GM19438 (cell line): ENCODE measurements around the gene EPB41L2.

Experiments used
- ATAC-seq: cut with Tn5 transposase; IDR thresholded peaks from one replicate; pipeline ENCODE4 v1.9.1; 2021; ENCODE audit warnings: low read depth; ENCODE audit not compliant: unreplicated experiment

Gene EPB41L2

DNA sequence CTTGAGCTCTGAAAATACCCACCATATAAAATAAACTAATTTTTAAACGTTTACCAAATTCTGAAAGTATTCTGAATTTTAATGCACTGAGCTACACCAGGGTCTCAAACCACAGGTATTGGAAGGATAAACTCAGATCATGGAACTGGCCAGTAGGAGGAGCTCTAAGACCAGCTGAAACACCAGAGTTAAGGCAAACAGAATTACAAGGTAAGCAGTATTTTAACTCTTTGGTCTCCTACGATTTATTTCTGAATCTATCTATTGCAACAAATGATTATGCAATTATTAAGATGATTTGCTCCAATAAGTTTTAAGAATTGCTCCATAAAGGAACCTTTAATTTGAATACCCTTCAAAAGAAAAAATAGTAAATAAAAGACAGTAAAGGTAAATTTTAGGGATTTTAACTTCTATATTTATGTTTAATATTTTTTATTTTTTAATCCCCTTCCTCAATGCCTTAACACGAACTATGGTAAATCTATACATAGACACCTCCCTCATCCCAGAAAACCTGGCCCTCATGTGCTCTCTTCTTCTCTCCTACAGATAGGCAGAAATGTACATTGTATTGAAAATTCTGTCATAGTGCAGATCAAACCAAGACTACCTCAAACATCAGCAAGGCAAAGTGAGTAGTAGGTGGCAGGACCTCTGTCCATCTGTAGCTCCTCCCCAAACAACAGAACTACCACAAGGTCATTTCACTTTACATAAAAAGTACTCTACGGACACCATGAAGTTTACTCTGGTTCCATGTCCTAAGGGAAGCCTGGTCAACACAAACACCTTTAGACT lies 177.5 kb downstream of the EPB41L2 start:
- ATAC-seq = peak; percentile 91

DNA sequence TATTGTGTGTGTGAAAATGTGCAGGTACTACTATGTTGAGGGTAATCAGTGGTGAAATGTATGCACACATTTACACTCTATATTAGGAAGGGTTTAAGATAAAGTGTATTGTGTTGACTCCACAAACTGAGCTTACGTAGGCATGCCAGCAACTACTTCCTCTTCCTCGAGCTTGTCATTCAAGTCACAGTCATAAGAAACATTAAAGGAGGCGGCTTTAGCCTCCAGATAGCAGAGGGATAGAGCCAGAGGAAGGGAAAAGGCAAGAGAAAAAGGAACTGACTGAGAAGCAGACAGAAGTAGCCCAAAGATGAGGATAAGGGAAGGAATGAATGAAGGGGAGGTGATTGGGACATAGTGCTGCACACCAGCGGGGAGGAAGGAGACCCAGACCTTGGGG lies 180.7 kb downstream of the EPB41L2 start:
- no peak for ATAC-seq

DNA sequence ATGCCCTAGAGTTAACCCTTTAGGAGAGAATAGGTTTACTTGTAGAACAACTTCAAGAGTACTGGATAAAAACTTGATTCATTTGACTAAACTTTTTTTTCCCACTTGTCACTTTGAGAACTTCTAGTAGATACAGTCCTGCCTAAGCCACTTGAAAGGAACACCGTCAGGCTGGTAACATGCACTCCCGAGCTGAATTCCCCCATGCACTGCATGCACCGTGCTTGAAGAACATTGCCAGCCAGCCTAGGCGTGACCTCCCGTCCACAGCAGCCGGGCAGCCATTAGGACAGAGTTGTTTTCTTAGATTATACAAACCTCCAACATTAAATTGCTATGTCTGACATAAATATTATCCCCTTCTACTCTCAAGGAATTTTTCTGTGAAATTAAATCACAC lies 183.2 kb downstream of the EPB41L2 start:
- no peak for ATAC-seq

- ATAC-seq = no peak
Measured at GRCh38 chr6:130873746-130874145, 189.3 kb downstream of the EPB41L2 start.

- peak; percentile 82 for ATAC-seq
Measured at GRCh38 chr6:130872250-130873095, 190.6 kb downstream of the EPB41L2 start.

DNA sequence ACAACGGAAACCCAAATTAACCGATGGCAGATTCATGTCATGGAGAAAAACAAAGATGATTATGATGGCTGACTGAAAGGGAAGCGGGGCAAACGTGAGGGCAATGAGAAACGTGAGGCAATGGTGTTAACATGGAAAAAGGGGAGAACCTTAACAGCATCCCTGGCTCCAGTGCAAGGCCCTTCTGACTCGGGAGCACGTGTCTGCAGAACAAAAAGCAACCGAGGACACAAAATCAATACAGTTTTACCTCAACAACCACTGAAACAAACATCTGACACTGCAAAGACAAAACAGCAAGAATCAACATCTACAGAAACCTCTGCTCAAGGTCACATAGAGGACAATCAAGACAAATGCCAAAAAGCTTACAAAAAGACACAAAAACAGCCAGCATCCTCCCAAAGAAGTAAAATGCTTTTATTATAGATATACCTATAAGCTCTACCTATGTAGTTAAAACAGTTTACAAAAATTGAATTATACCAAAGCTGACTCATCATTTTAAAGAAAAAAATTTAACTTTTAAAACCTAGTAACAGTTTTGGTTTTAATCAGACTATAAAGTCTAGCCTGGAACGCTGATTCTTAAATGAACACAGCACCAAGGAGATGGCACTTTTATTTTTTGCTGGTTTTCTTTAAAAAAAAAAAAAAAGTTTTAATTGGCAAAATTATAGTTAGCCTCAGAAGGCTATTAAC lies 192.7 kb downstream of the EPB41L2 start:
- no peak for ATAC-seq

- ATAC-seq = no peak
Measured at GRCh38 chr6:130869681-130870080, 193.4 kb downstream of the EPB41L2 start.

- ATAC-seq = no peak
Measured at GRCh38 chr6:130865793-130866192, 197.3 kb downstream of the EPB41L2 start.

DNA sequence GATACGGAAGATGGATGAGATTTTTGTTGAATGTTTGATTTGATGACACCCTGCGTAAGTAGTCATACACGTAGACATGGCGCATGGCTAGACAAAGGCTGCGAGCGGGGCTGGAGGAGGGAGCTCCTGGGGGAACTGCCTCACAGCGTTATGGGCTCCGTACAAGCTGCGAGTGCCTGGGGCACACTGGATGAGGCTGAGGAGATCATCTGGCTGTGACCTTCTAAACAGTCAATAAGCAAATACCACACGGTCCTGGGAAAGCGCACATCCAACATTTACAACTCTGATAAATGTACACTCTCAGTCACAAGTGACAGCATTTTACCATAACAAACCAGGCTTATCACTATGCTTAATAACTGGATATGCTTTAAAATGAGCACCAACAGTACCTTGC lies 198.7 kb downstream of the EPB41L2 start:
- ATAC-seq = no peak

GRCh38 chr6:130863415-130864230 lies 199.4 kb downstream of the EPB41L2 start:
- ATAC-seq = no peak

DNA sequence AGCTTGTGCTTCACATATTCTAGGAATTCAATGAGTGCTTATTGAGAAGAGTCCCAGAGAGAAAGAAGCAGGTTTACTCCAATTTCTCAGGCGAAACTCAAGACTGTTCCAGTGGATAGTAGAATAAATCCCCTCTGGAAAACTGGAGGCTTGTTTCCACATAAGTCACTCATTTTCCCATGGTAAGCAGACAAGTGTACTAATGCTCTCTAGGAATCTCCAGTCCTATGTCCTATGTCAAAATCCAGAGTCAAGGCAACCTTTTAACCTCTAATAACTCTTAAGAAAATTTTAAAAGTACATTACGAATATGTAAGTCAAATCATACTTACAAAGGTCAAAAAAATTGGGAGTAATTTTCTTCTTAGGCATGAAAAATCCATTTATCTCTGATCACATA lies 200.7 kb downstream of the EPB41L2 start:
- ATAC-seq = no peak

GRCh38 chr6:130859161-130859867 lies 203.7 kb downstream of the EPB41L2 start:
- no peak for ATAC-seq

DNA sequence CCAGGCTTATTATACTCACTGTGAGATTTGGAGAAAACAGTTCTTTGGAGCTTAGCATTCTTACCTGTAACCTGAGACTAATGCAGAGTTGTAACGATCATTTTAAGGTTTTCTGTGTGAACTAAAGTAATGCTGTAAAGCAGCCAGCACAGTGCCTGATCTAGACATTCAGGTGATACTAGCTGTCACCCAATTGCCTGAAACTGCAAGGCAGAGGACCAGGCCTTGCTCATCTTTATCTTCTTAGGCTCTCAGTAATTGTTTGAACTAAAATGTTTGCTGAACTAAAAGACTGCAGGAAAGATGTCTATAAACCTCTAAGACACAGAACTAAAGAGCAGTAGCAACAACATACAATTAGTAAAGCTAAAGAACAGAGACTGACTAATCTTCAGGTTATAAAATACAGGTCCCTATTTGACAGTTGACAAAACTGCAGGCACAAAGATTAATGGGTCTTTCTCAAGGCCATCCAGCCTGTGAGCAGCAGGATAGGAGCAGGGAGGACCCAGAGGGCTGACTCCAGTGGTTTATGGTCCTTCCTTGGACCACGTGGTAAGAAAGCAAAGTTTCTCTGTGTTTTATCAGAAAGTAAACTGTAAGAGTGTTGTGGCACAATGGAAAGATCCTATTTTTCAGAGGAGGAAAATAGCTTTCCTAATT lies 204.4 kb downstream of the EPB41L2 start:
- ATAC-seq = no peak

- no peak for ATAC-seq
Measured at GRCh38 chr6:130858054-130858453, 205.0 kb downstream of the EPB41L2 start.

- no peak for ATAC-seq
Measured at GRCh38 chr6:130853555-130854183, 209.4 kb downstream of the EPB41L2 start.

- no peak for ATAC-seq
Measured at GRCh38 chr6:130852844-130853554, 210.0 kb downstream of the EPB41L2 start.

- ATAC-seq = no peak
Measured at GRCh38 chr6:130851026-130851425, 212.0 kb downstream of the EPB41L2 start.

GRCh38 chr6:130849594-130849993 lies 213.5 kb downstream of the EPB41L2 start:
- ATAC-seq = no peak
